ENCODE data around the gene NCF2.

GRCh38 chr1:183598386-183598785 is 8.1 kb upstream of the NCF2 start:
- no peak for TF ChIP-seq POLR2AphosphoS5 (IDR thresholded peaks at IDR 0.05; ENCODE audit: low read depth, low read length)
- TF ChIP-seq POLR2A (IDR thresholded peaks at IDR 0.05; ENCODE audit: low read depth, low read length): no peak
